ENCODE measurements around the gene ARHGAP24.
"Not testable (repeated sequence)": the region's sequence is repeated elsewhere in the genome, so short reads cannot be mapped to it uniquely, and the experiment has no call there.

Gene ARHGAP24

GRCh38 chr4:85501145-85501544 lies 26.2 kb downstream of the ARHGAP24 start:
- H2BK120ac ChIP-seq (ENCODE audit: low read depth, low read length); H3K79me1 ChIP-seq (ENCODE audit: low read length); H3K79me2 ChIP-seq (ENCODE audit: control insufficient read depth, insufficient read depth, low read length); H3K4me3 ChIP-seq (ENCODE audit: low read length); H3K56ac ChIP-seq (ENCODE audit: low read length); H2BK5ac ChIP-seq (ENCODE audit: low read length); H3K23ac ChIP-seq (ENCODE audit: low read length); H4K5ac ChIP-seq (ENCODE audit: low read length); H3K4ac ChIP-seq (ENCODE audit: low read depth, low read length); H3K18ac ChIP-seq (ENCODE audit: low read length); H3K9ac ChIP-seq (ENCODE audit: low read length); H2BK15ac ChIP-seq (replicated peaks; ENCODE audit: low read depth); H3K4me1 ChIP-seq (ENCODE audit: control insufficient read depth, low read depth, low read length); H4K8ac ChIP-seq (ENCODE audit: low read depth, low read length); H3K4me2 ChIP-seq (ENCODE audit: low read length); H3K27ac ChIP-seq (ENCODE audit: low read depth, low read length); H3K36me3 ChIP-seq (ENCODE audit: control insufficient read depth, insufficient read depth, low read length); H2AK5ac ChIP-seq (ENCODE audit: low read length); H3K27me3 ChIP-seq (ENCODE audit: insufficient read depth, low read length, poor library complexity); DNase-seq: not testable (repeated sequence)

GRCh38 chr4:85508654-85509053 lies 33.7 kb downstream of the ARHGAP24 start:
- Histone ChIP-seq H2BK120ac (ENCODE audit: low read depth, low read length) (no peak overlapping the region), H4K5ac (ENCODE audit: low read length) (no peak overlapping the region), H2AK5ac (ENCODE audit: low read length) (no peak overlapping the region), H3K4me1 (ENCODE audit: control insufficient read depth, low read depth, low read length) (peaks cover 6% of the 10 kb centered on the region), H4K8ac (ENCODE audit: low read depth, low read length) (peak overlapping the region; percentile 65), H3K56ac (ENCODE audit: low read length) (peak overlapping the region; percentile 45), H3K27me3 (ENCODE audit: insufficient read depth, low read length, poor library complexity) (no peaks in the 10 kb centered on the region), H3K23ac (ENCODE audit: low read length) (no peak overlapping the region), H3K27ac (ENCODE audit: low read depth, low read length) (peak overlapping the region; percentile 77), H3K18ac (ENCODE audit: low read length) (no peak overlapping the region), H3K9ac (ENCODE audit: low read length) (no peak overlapping the region), H2BK5ac (ENCODE audit: low read length) (peak overlapping the region; percentile 38), H3K4me2 (ENCODE audit: low read length) (no peak overlapping the region), H2BK15ac (replicated peaks; ENCODE audit: low read depth) (no peak overlapping the region), H3K4me3 (ENCODE audit: low read length) (no peak overlapping the region), H3K79me2 (ENCODE audit: control insufficient read depth, insufficient read depth, low read length) (no peaks in the 10 kb centered on the region), H3K36me3 (ENCODE audit: control insufficient read depth, insufficient read depth, low read length) (no peaks in the 10 kb centered on the region), H3K79me1 (ENCODE audit: low read length) (no peaks in the 10 kb centered on the region), H3K4ac (ENCODE audit: low read depth, low read length) (peak overlapping the region; percentile 36)
- DNase-seq, result peak; percentile 98
- no CpG with 5 or more reads among the region's 2 CpGs for WGBS (ENCODE audit: extremely low coverage, insufficient coverage, low lambda C conversion rate)

- no peak overlapping the region for H3K4me3 ChIP-seq (ENCODE audit: low read length)
Observed at GRCh38 chr4:85509882-85510631, 35.1 kb downstream of the ARHGAP24 start.

GRCh38 chr4:85510632-85510984 lies 35.7 kb downstream of the ARHGAP24 start:
- Histone ChIP-seq H3K56ac (ENCODE audit: low read length) (no peak overlapping the region), H3K4me3 (ENCODE audit: low read length) (no peak overlapping the region), H3K4me1 (ENCODE audit: control insufficient read depth, low read depth, low read length) (peaks cover 6% of the 10 kb centered on the region), H2AK5ac (ENCODE audit: low read length) (no peak overlapping the region), H4K8ac (ENCODE audit: low read depth, low read length) (no peak overlapping the region), H3K18ac (ENCODE audit: low read length) (peak overlapping the region; percentile 90), H3K9ac (ENCODE audit: low read length) (no peak overlapping the region), H2BK5ac (ENCODE audit: low read length) (peak overlapping the region; percentile 64), H3K79me2 (ENCODE audit: control insufficient read depth, insufficient read depth, low read length) (no peaks in the 10 kb centered on the region), H3K36me3 (ENCODE audit: control insufficient read depth, insufficient read depth, low read length) (no peaks in the 10 kb centered on the region), H3K79me1 (ENCODE audit: low read length) (no peaks in the 10 kb centered on the region), H2BK15ac (replicated peaks; ENCODE audit: low read depth) (no peak overlapping the region), H3K23ac (ENCODE audit: low read length) (no peak overlapping the region), H3K27ac (ENCODE audit: low read depth, low read length) (no peak overlapping the region), H3K27me3 (ENCODE audit: insufficient read depth, low read length, poor library complexity) (no peaks in the 10 kb centered on the region), H4K5ac (ENCODE audit: low read length) (no peak overlapping the region), H2BK120ac (ENCODE audit: low read depth, low read length) (no peak overlapping the region), H3K4ac (ENCODE audit: low read depth, low read length) (no peak overlapping the region), H3K4me2 (ENCODE audit: low read length) (no peak overlapping the region)
- no CpG with 5 or more reads among the region's 3 CpGs for WGBS (ENCODE audit: extremely low coverage, insufficient coverage, low lambda C conversion rate)
- DNase-seq, result no peak

More at GRCh38 chr4:85509882-85510631, 35.1 kb downstream of the ARHGAP24 start:
- no peaks in the 10 kb centered on the region for H3K79me2 ChIP-seq (ENCODE audit: control insufficient read depth, insufficient read depth, low read length)
- no peaks in the 10 kb centered on the region for H3K27me3 ChIP-seq (ENCODE audit: insufficient read depth, low read length, poor library complexity)
- H3K79me1 ChIP-seq (ENCODE audit: low read length), result no peaks in the 10 kb centered on the region
- H3K4me1 ChIP-seq (ENCODE audit: control insufficient read depth, low read depth, low read length), result peaks cover 6% of the 10 kb centered on the region
- no peak overlapping the region for H2BK15ac ChIP-seq (replicated peaks; ENCODE audit: low read depth)
- H2BK120ac ChIP-seq (ENCODE audit: low read depth, low read length), result no peak overlapping the region
- no peak overlapping the region for H3K9ac ChIP-seq (ENCODE audit: low read length)
- H4K5ac ChIP-seq (ENCODE audit: low read length), result peak overlapping the region; percentile 85
- H4K8ac ChIP-seq (ENCODE audit: low read depth, low read length), result no peak overlapping the region
- H3K23ac ChIP-seq (ENCODE audit: low read length), result no peak overlapping the region
- H2BK5ac ChIP-seq (ENCODE audit: low read length), result peak overlapping the region; percentile 64
- peak overlapping the region; percentile 90 for H3K18ac ChIP-seq (ENCODE audit: low read length)
- no peak overlapping the region for H3K4me2 ChIP-seq (ENCODE audit: low read length)
- 93% methylated on average over 1 of the region's 5 CpGs for WGBS (ENCODE audit: extremely low coverage, insufficient coverage, low lambda C conversion rate)
- DNase-seq, result peak; percentile 42
- H3K27ac ChIP-seq (ENCODE audit: low read depth, low read length), result no peak overlapping the region
- no peaks in the 10 kb centered on the region for H3K36me3 ChIP-seq (ENCODE audit: control insufficient read depth, insufficient read depth, low read length)
- no peak overlapping the region for H3K4ac ChIP-seq (ENCODE audit: low read depth, low read length)
- no peak overlapping the region for H2AK5ac ChIP-seq (ENCODE audit: low read length)
- H3K56ac ChIP-seq (ENCODE audit: low read length), result peak overlapping the region; percentile 4

- Histone ChIP-seq H3K4me3 (ENCODE audit: low read length) (no peak overlapping the region), H3K4me2 (ENCODE audit: low read length) (no peak overlapping the region), H2BK15ac (replicated peaks; ENCODE audit: low read depth) (no peak overlapping the region), H2AK5ac (ENCODE audit: low read length) (no peak overlapping the region), H3K4ac (ENCODE audit: low read depth, low read length) (no peak overlapping the region), H3K79me1 (ENCODE audit: low read length) (no peaks in the 10 kb centered on the region), H3K4me1 (ENCODE audit: control insufficient read depth, low read depth, low read length) (peaks cover 4% of the 10 kb centered on the region), H2BK120ac (ENCODE audit: low read depth, low read length) (no peak overlapping the region), H3K79me2 (ENCODE audit: control insufficient read depth, insufficient read depth, low read length) (no peaks in the 10 kb centered on the region), H3K9ac (ENCODE audit: low read length) (no peak overlapping the region), H3K18ac (ENCODE audit: low read length) (no peak overlapping the region), H3K27ac (ENCODE audit: low read depth, low read length) (no peak overlapping the region), H3K56ac (ENCODE audit: low read length) (no peak overlapping the region), H3K36me3 (ENCODE audit: control insufficient read depth, insufficient read depth, low read length) (no peaks in the 10 kb centered on the region), H3K27me3 (ENCODE audit: insufficient read depth, low read length, poor library complexity) (no peaks in the 10 kb centered on the region), H3K23ac (ENCODE audit: low read length) (no peak overlapping the region), H4K5ac (ENCODE audit: low read length) (no peak overlapping the region), H2BK5ac (ENCODE audit: low read length) (no peak overlapping the region), H4K8ac (ENCODE audit: low read depth, low read length) (no peak overlapping the region)
- no CpG with 5 or more reads among the region's 2 CpGs for WGBS (ENCODE audit: extremely low coverage, insufficient coverage, low lambda C conversion rate)
- no peak for DNase-seq
Observed at GRCh38 chr4:85512446-85513205, 37.7 kb downstream of the ARHGAP24 start.

Data from mesendoderm (in vitro differentiated cells).